Inflammatory macrophage treated with lipopolysaccharide for 1 hour (primary cell): ENCODE results near the gene ATE1.
"Not testable (repeated sequence)": the region's sequence is repeated elsewhere in the genome, so short reads cannot be mapped to it uniquely, and the experiment has no call there.

Source experiments
- DNase-seq, 2 donors: peaks; one replicate each; pipeline ENCODE4 v3.0.0-alpha.2; 2020 to 2022

Gene ATE1

GRCh38 chr10:121781101-121781500 lies 146.7 kb downstream of the ATE1 start:
- DNase-seq: no peak

DNA sequence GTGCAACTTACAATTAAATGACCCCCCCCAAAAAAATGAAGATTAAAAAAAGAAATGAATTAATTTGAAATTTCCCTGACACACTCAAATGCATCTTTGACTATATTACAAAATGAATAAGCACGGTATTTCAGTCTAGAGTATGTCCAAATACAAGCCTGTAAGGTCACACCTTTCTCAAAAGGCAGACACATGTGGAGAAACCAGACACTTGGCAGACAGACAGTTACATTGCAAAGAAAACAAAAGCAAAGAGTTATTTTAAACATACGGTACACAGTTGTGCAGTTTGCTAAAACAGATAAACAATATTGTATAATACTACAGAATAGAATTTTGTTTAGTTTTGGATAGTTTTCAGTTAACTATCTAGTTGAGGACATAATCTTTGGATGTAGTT lies 153.0 kb downstream of the ATE1 start:
- DNase-seq: no peak

DNA sequence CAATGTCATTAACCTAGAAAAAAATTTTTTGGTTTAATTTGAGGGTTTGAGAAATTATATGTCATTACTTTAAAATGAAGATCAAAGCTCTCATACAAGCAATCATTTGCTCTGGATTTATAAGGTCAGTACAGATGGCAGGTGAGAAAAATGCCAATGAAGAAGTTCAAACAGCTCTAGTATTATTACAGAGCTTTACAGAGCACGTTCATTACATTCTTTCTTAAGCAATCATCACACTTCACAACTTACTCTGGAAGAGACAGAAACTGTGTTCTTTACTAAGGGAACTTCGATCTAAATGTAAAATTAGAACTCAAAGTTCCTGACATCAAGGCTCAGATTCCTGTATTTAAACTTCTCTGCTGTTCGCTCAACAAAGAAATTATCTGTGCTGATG lies 153.4 kb downstream of the ATE1 start:
- DNase-seq: no peak

- DNase-seq: no peak
These were observed 154.9 kb downstream of the ATE1 start for GRCh38 chr10:121772884-121773283.

DNA sequence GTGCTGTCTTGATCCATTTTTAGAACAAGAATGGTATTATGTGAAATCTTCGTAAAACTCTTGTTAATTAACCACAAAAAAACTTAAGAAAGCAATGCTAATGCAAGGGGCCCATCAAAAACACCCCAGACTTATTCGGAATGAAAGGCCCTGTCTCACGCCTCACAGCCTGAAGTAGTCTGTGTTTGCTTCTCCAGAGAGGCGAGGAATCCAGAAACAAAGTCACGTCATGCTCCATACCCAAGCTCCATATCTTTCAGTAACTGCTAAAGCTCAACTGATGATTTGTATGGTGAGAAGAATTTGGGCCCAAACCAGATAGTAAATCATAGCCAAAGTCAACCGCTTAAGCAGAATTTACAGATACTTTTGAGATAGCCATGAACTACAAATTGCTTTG lies 155.4 kb downstream of the ATE1 start:
- no peak for DNase-seq

DNA sequence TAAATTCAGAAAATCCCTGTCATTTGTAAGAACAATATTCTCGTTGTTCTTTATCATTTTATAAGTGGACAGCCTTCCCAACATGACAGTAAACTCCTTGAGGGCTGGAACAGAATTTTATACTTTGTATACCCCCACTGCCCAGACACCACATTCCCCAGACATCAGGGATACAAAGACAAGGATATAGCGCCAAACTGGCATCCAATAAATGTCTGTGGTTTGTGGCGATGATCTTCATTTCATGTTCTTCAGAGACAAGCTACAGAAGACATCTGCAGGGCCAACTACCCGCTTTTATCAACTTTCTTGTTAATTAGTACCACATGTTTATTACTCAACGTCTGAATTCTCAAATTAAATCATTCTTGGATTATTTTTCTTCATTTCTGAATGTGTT lies 155.9 kb downstream of the ATE1 start:
- no peak for DNase-seq

- no peak for DNase-seq
These were observed 161.4 kb downstream of the ATE1 start for GRCh38 chr10:121766426-121766825.

- no peak for DNase-seq
These were observed 162.6 kb downstream of the ATE1 start for GRCh38 chr10:121765204-121765603.

GRCh38 chr10:121764233-121764942 lies 163.4 kb downstream of the ATE1 start:
- no peak for DNase-seq

- not testable (repeated sequence) for DNase-seq
These were observed 170.6 kb downstream of the ATE1 start for GRCh38 chr10:121757241-121757640.

- DNase-seq: not testable (repeated sequence)
These were observed 172.3 kb downstream of the ATE1 start for GRCh38 chr10:121755496-121755895.

GRCh38 chr10:121754666-121755065 lies 173.2 kb downstream of the ATE1 start:
- no peak for DNase-seq

GRCh38 chr10:121753726-121754476 lies 173.9 kb downstream of the ATE1 start:
- DNase-seq: peak in 1 of 2 donors; percentile 4

GRCh38 chr10:121751191-121751760 lies 176.6 kb downstream of the ATE1 start:
- no peak for DNase-seq

GRCh38 chr10:121747163-121747775 lies 180.6 kb downstream of the ATE1 start:
- no peak for DNase-seq

- no peak for DNase-seq
These were observed 186.5 kb downstream of the ATE1 start for GRCh38 chr10:121741248-121741792.

GRCh38 chr10:121740069-121740468 lies 187.8 kb downstream of the ATE1 start:
- no peak for DNase-seq

- DNase-seq: no peak
These were observed 188.7 kb downstream of the ATE1 start for GRCh38 chr10:121739114-121739513.

GRCh38 chr10:121736315-121737130 lies 191.3 kb downstream of the ATE1 start:
- peak in 1 of 2 donors; percentile 7 for DNase-seq

GRCh38 chr10:121735263-121735662 lies 192.6 kb downstream of the ATE1 start:
- DNase-seq: no peak

DNA sequence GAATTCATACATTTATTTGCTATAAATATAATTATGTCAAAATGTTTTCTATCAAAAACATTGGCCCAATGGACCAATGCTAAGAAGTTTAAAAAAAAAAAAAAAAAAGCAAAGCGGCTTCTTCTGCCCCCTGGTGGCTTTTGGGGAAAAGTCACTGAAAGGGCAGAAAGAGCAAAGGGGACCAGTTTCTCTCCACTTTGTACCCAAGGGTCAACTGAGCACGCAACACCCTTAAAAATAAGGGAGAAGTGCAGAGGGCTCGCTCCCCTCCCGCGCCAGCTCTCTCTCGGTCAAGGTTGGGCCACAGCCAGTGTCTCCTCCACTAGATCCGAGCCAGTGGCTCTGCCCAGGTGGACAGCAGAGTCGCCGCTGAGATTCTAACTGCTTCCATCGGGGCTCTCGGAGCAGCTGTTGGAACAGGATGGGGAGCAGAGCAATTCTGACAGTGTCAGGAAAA lies 193.2 kb downstream of the ATE1 start:
- peak in 1 of 2 donors; percentile 53 for DNase-seq
